ENCODE measurements around the gene TEKT2.

The TEKT2 gene

GRCh38 chr1:36106269-36106668 is 22.4 kb downstream of the TEKT2 start:
- TF ChIP-seq TAF1 (IDR thresholded peaks at IDR 0.05; ENCODE audit: borderline replicate concordance, insufficient read depth, low read length) (no peak), POLR2AphosphoS5 (IDR thresholded peaks at IDR 0.05; ENCODE audit: low read depth, low read length) (no peak), FOXP2 (optimal IDR thresholded peaks at IDR 0.05; ENCODE audit: borderline replicate concordance, extremely low read depth, extremely low read length, insufficient read depth) (no peak), REST (IDR thresholded peaks at IDR 0.05; ENCODE audit: insufficient read depth in 1 of 2, low read depth in 2 of 2, low read length in 2 of 2) (no peak), SIN3A (IDR thresholded peaks at IDR 0.05; ENCODE audit: borderline replicate concordance, insufficient read depth, low read length) (no peak)

- no peak for TF ChIP-seq SIN3A (IDR thresholded peaks at IDR 0.05; ENCODE audit: borderline replicate concordance, insufficient read depth, low read length)
Observed at GRCh38 chr1:36107394-36107793, 23.5 kb downstream of the TEKT2 start.

GRCh38 chr1:36108314-36108713 is 24.4 kb downstream of the TEKT2 start:
- no peak for TF ChIP-seq FOXP2 (optimal IDR thresholded peaks at IDR 0.05; ENCODE audit: borderline replicate concordance, extremely low read depth, extremely low read length, insufficient read depth)
- TF ChIP-seq TAF1 (IDR thresholded peaks at IDR 0.05; ENCODE audit: borderline replicate concordance, insufficient read depth, low read length) = no peak

- TF ChIP-seq TAF1 (IDR thresholded peaks at IDR 0.05; ENCODE audit: borderline replicate concordance, insufficient read depth, low read length) = no peak
- TF ChIP-seq POLR2AphosphoS5 (IDR thresholded peaks at IDR 0.05; ENCODE audit: low read depth, low read length) = no peak
- TF ChIP-seq SIN3A (IDR thresholded peaks at IDR 0.05; ENCODE audit: borderline replicate concordance, insufficient read depth, low read length) = no peak
- no peak for TF ChIP-seq FOXP2 (optimal IDR thresholded peaks at IDR 0.05; ENCODE audit: borderline replicate concordance, extremely low read depth, extremely low read length, insufficient read depth)
- no peak for TF ChIP-seq REST (IDR thresholded peaks at IDR 0.05; ENCODE audit: insufficient read depth in 1 of 2, low read depth in 2 of 2, low read length in 2 of 2)
Observed at GRCh38 chr1:36109041-36109679, 25.3 kb downstream of the TEKT2 start.

GRCh38 chr1:36111151-36111550 is 27.3 kb downstream of the TEKT2 start:
- TF ChIP-seq TAF1 (IDR thresholded peaks at IDR 0.05; ENCODE audit: borderline replicate concordance, insufficient read depth, low read length) (no peak), SIN3A (IDR thresholded peaks at IDR 0.05; ENCODE audit: borderline replicate concordance, insufficient read depth, low read length) (no peak), FOXP2 (optimal IDR thresholded peaks at IDR 0.05; ENCODE audit: borderline replicate concordance, extremely low read depth, extremely low read length, insufficient read depth) (no peak), REST (IDR thresholded peaks at IDR 0.05; ENCODE audit: insufficient read depth in 1 of 2, low read depth in 2 of 2, low read length in 2 of 2) (no peak), POLR2AphosphoS5 (IDR thresholded peaks at IDR 0.05; ENCODE audit: low read depth, low read length) (no peak)

GRCh38 chr1:36112823-36113222 is 28.9 kb downstream of the TEKT2 start:
- no peak for TF ChIP-seq TAF1 (IDR thresholded peaks at IDR 0.05; ENCODE audit: borderline replicate concordance, insufficient read depth, low read length)
- TF ChIP-seq POLR2AphosphoS5 (IDR thresholded peaks at IDR 0.05; ENCODE audit: low read depth, low read length) = no peak
- TF ChIP-seq REST (IDR thresholded peaks at IDR 0.05; ENCODE audit: insufficient read depth in 1 of 2, low read depth in 2 of 2, low read length in 2 of 2) = no peak
- no peak for TF ChIP-seq SIN3A (IDR thresholded peaks at IDR 0.05; ENCODE audit: borderline replicate concordance, insufficient read depth, low read length)
- no peak for TF ChIP-seq FOXP2 (optimal IDR thresholded peaks at IDR 0.05; ENCODE audit: borderline replicate concordance, extremely low read depth, extremely low read length, insufficient read depth)
